GM19043 (cell line): ENCODE results near the gene NPAS2.

Source experiments
- ATAC-seq: cut with Tn5 transposase; IDR thresholded peaks from one replicate; pipeline ENCODE4 v1.9.1; 2021; ENCODE audit warnings: low read depth; ENCODE audit not compliant: unreplicated experiment

NPAS2 gene

GRCh38 chr2:100983201-100983600 lies 163.3 kb downstream of the NPAS2 start:
- ATAC-seq = no peak

- no peak for ATAC-seq
These were observed 163.9 kb downstream of the NPAS2 start for GRCh38 chr2:100983684-100984310.

- ATAC-seq = no peak
These were observed 165.0 kb downstream of the NPAS2 start for GRCh38 chr2:100984892-100985307.

- ATAC-seq = no peak
These were observed 166.2 kb downstream of the NPAS2 start for GRCh38 chr2:100986157-100986556.

- ATAC-seq = no peak
These were observed 167.6 kb downstream of the NPAS2 start for GRCh38 chr2:100987536-100987935.

- ATAC-seq = no peak
These were observed 168.0 kb downstream of the NPAS2 start for GRCh38 chr2:100987974-100988373.

GRCh38 chr2:100988630-100989417 lies 168.9 kb downstream of the NPAS2 start:
- no peak for ATAC-seq

GRCh38 chr2:100989666-100990065 lies 169.7 kb downstream of the NPAS2 start:
- no peak for ATAC-seq

- no peak for ATAC-seq
These were observed 170.2 kb downstream of the NPAS2 start for GRCh38 chr2:100990166-100990565.

- no peak for ATAC-seq
These were observed 170.9 kb downstream of the NPAS2 start for GRCh38 chr2:100990650-100991403.

GRCh38 chr2:100991404-100991773 lies 171.4 kb downstream of the NPAS2 start:
- ATAC-seq = no peak

- no peak for ATAC-seq
These were observed 172.3 kb downstream of the NPAS2 start for GRCh38 chr2:100992262-100992661.

GRCh38 chr2:100993294-100993693 lies 173.4 kb downstream of the NPAS2 start:
- no peak for ATAC-seq

GRCh38 chr2:100995309-100996075 lies 175.6 kb downstream of the NPAS2 start:
- no peak for ATAC-seq

GRCh38 chr2:100997509-100998234 lies 177.7 kb downstream of the NPAS2 start:
- ATAC-seq = no peak

GRCh38 chr2:100998235-100998573 lies 178.3 kb downstream of the NPAS2 start:
- no peak for ATAC-seq

- ATAC-seq = no peak
These were observed 180.1 kb downstream of the NPAS2 start for GRCh38 chr2:100999995-101000394.

- peak; percentile 98 for ATAC-seq
These were observed 182.0 kb downstream of the NPAS2 start, which contains the start of gene RPL31 for GRCh38 chr2:101001691-101002561. Gene RPL31 (plus strand): TSS chr2:101002289. CDS start chr2:101002702, 413 bp downstream.
